AG08395 (cell line): ENCODE results near the gene GALNS.
A peak's percentile ranks its signal among the peaks of the same experiment; 100 is the strongest.
"Not testable (repeated sequence)": the region's sequence is repeated elsewhere in the genome, so short reads cannot be mapped to it uniquely, and the experiment has no call there.

Experiments used
- DNase-seq: peaks from one replicate; pipeline ENCODE4 v3.0.0; 2012; ENCODE audit warnings: mixed read lengths, low spot score

GALNS gene

DNA sequence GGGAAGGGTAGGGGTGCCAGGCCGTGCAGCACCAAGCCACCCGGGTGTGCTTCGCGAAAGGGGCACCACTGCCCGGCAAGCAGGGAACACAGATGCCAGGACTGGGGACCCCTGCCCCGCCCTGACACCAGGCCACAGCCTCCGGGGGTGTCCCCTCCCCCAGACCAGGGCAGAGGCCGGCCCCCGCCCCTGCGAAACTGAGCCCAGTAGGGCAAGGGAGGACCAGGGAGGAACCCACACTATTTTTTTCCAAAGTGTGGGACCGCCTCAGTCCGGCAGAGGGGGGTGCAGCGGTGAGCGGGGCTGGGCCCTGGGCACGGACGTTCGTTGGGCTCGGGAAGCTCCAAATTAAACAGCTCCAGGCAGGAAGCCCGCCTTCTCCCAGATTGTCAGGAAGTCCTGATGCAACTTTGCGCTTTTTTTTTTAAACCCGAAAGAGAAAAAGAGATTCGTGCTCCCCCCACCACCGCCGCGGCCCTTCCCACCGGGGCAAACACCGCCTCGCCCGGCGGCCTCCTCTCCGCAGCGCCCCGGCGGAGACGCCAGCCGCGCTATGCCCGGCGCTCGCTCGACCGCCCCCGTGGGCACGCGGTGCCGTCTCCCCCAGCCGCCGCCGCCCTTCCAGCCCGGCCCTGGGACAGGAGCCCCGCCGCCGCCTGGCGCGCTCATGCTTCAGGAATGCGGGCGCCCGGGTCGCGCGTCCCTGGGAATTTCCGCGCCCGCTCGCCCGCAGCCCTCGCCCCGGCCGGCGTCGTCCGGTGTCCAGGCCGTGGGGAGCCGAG, 72.5 kb downstream of the GALNS start:
- DNase-seq = peak; percentile 74

DNA sequence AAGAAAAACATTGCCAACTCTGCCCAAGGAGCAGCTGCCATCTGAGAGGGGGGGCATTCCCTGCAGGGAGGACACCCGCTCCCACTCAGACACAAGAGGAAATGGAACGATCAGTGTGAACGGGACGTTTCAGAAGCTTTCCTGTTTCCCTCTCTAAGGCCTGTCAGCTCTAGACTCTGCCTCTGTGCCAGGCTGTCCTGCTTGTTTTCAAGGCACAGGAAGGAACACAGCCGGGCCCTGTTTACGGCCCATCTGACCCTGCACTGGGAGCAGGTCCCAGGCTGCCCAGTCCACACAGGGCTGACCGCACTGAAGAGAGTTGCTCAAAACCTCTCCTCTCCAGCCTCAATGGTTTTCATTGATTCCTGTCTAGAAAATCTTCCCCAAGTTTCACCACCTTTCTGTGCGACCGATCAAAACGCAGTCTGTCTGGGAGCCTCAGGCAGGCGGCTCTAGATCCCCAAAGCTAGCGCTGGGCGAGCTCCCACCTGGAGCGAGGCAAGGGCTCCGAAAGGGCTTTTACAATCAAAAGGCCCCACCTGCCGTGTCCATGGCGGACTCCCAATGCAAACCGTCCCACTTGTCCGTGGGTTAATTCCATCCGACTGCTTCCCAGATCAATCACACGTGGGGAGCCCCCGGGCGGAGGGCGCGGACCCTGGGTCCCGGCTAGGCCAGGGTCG, 73.2 kb downstream of the GALNS start:
- no peak for DNase-seq

GRCh38 chr16:88782454-88783390, 74.0 kb downstream of the GALNS start:
- peak; percentile 80 for DNase-seq

- no peak for DNase-seq
These were observed 75.3 kb downstream of the GALNS start for GRCh38 chr16:88781140-88782077.

DNA sequence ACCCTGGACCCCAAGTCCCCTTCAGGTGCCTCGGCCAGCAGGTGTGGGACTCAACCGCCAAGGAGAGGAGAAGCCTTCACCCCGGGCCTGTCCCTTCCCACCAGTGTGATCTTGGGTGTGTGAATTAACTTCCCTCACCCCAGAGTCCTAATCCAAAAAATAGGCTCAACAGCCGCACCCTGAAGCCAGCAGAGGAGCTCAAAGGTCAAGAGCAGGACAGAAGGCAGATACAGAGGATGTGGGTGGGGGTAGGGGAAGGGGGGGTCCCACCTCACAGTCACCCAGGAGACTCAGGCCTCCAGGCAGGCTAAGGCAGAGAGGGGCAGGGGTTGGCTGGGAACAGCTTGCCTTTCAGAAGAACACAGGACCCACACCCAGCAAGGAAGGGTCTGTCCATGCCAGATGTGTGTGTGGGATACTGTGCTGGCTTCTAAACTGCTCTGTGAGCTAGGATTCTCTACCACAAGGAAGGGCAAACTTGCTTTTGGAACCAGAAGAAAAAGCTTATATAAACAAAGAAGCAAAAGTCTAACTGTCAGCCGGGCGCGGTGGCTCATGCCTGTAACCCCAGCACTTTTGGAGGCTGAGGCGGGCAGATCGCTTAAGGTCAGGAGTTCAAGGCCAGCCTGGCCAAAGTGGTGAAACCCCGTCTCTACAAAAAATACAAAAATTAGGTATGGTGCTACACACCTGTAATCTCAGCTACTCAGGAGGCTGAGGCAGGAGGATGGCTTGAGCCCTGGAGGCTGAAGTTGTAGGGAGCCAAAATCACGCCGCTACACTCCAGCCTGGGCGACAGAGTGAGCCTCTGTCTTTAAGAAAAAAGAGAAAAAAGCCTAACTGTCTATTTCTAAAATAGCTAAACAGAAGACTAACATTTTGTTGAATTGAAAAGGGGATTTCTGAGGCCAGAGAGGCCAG, 76.3 kb downstream of the GALNS start:
- DNase-seq = no peak

DNA sequence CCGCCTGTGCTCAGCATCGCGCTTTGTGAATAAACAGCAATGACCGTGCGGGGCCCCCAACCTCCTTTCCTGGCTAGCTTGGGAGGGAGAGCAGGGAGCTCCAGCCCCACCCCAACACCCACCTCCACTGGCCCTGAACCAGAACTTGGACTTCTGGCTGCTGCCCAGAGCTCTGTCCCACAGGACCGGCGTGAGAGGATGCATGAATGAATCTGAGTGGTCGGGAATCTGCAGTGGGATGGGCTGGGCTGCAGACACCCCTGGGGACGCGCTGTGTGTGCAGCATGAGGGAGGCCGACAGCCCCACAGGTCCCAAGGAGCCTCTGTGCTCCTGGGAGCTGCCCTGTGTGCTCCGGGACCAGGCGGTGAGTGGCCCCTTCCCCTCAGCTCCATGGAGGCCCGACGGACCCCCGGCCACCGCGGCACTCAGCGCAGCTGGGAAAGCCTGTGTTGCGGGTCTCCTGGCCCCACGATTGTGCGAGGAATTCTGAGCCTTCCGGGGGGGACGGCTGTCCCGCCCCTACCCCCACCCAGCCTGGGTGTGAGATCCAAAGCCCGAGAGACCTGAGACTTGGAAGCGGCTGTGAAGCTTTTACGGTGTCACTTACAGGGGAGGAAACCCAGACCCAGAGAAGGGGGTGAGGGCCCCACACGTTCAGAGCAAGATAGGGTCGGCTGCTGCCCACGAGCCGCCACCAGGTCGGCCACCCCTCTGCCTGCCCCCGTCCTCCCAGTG, 77.2 kb downstream of the GALNS start:
- no peak for DNase-seq

DNA sequence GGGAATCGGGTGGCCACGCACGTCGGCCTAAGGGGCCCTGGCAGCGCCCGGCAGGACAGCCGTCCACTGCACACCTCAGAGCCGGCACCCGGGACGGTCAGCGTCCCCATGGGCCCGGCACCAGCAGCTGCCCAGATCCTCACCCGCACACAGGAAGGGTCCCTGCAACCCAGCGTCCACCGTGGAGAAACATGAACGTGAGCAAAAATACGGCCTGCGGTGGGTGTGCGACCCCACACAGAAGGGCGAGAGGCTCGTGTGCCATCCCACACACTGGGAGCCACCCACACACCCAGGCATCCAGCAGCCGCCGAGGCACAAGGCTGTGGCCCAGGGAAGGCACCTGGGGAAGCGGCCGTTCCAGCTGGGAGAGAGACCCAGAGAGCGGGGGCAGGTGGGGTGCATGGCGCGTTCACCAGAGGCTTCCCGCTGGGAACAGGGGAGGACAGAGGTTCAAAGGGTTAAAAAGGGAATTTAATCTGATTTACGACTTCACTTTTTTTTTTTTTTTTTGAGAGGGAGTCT, 78.1 kb downstream of the GALNS start:
- no peak for DNase-seq

- no peak for DNase-seq
These were observed 78.5 kb downstream of the GALNS start for GRCh38 chr16:88778271-88778525.

DNA sequence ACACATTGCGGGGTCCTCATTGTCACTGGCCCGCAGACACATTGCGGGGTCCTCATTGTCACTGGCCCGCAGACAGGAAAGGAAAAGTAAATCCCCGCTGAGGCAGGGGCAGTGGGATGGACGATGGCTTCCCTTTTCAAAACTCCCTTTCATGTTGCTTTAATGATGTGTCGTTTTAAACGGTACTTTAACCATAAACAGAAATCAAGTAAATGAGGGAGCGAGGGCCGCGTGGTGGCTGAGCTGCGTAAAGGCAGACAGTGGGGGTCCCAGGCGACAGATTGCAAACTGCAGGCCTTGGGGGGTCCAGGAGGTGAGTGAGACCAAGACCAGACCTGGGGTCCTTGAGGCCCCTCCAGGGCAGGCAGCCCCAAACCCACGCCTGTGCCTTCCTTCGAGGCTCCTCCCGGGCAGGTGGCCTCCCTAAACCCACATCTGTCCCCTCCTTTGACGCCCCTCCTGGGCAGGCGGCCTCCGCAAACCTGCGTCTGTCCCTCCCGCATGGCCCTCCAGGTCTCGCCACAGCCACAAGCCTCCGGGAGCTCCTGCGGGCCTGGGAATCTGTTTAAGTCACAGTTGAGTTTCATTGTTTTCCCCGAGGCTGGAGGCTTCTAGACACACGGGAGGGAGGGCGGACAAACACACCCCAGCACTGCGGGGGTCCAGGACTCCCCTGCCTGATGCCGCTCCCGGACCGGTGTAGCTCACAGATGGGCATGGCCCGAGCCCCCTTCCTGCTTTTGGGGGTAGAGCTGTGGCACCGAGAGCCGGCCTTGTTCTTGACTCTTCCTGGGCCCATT, 79.1 kb downstream of the GALNS start:
- DNase-seq = no peak

- no peak for DNase-seq
These were observed 80.9 kb downstream of the GALNS start for GRCh38 chr16:88775825-88776224.

DNA sequence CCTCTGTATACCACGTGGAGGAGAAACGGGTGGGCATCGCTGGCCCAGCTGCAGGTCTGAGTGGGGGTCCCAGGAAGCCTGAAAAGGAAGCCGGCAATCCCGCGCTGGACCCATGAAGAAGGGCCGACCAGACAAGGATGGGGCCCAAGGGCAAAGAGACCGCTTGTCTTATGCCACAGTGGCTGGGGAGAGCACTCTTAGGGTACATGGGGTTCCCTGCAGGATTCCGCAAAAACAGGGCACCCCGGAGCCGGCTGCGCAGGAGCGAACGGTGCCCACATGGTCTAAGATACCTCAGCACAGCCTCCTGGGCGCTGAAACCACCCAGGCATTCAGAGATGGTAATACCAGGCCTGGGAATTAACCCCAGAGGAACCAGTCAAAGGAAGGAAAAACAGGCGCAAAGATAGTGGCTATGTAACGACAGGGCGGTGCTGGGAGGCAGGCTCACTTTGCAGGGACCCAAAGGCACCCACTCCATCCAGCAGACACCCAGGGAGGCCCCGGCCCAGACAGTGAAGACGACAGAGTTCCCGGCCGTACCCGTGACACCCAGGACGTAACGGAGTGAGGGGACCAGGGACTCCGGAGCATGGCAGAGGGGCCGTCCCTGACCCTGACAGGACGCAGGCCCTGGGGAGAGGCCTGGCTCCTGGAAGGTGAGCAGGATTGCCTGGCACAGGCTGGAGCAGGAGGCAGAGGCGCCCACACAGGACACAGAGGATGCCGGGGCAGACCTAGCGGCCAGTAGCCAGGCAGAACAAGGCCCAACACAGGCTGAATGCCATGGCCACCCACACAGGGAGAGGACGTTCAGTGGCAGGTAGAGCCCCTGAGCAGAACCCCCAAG, 82.0 kb downstream of the GALNS start:
- no peak for DNase-seq

GRCh38 chr16:88773812-88774291, 82.9 kb downstream of the GALNS start:
- DNase-seq = peak; percentile 85

- DNase-seq = peak; percentile 96
These were observed 83.6 kb downstream of the GALNS start for GRCh38 chr16:88772871-88773811.

- not testable (repeated sequence) for DNase-seq
These were observed 85.0 kb downstream of the GALNS start for GRCh38 chr16:88771781-88772180.

DNA sequence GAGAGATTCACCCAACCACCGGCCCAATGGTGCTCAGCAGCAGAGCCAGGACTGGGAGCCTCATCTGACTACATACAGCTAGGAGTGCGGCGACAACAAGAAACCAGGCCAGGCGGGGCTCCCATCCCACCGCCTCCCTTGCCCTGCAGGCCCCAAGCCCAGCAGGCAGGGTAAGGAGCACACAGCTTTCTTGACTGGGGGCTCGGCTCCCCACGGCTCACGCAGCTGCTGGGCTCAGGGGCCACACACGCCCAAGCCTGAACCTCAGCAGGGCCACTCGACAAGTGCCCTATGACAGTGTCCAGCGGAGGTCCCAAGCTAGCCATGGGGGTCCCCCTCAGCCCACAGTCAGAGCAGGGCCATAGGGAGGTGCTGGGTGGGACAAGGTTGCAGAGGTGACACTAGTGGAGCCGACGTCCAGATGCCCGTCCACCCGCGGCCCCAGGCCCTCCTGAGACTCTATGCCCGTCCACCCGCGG, 85.4 kb downstream of the GALNS start:
- DNase-seq = no peak
